ENCODE results near the gene CD226.

Gene CD226

GRCh38 chr18:69947361-69948133, at the start of gene CD226:
CD226 (minus strand) TSS chr18:69947873; CDS start chr18:69947406, 467 bp downstream.
- H3K4me1 ChIP-seq (ENCODE audit: control insufficient read depth, insufficient read depth, low read length, unreplicated experiment) = peaks cover 6% of the 10 kb centered on the region
- no peaks in the 10 kb centered on the region for H3K36me3 ChIP-seq (ENCODE audit: insufficient read depth, low read length)
- H2AFZ ChIP-seq (ENCODE audit: low read length, unreplicated experiment) = no peak within 1 kb of the TSS
- no peak within 1 kb of the TSS for H3K27ac ChIP-seq (ENCODE audit: low read depth, low read length)
- no peaks in the 10 kb centered on the region for H3K79me2 ChIP-seq (ENCODE audit: control insufficient read depth, insufficient read depth, low read length, unreplicated experiment)
- H3K27me3 ChIP-seq (ENCODE audit: insufficient read depth, low read length) = no peaks in the 10 kb centered on the region
- no peak within 1 kb of the TSS for H3K4me3 ChIP-seq (ENCODE audit: low read depth, low read length)

GRCh38 chr18:69996951-69997798, 49.5 kb upstream of the CD226 start:
- H3K27me3 ChIP-seq (ENCODE audit: insufficient read depth, low read length) = no peaks in the 10 kb centered on the region
- H3K27ac ChIP-seq (ENCODE audit: low read depth, low read length) = no peak overlapping the region
- H3K4me3 ChIP-seq (ENCODE audit: low read depth, low read length) = no peak overlapping the region
- H3K4me1 ChIP-seq (ENCODE audit: control insufficient read depth, insufficient read depth, low read length, unreplicated experiment) = no peaks in the 10 kb centered on the region
- H3K36me3 ChIP-seq (ENCODE audit: insufficient read depth, low read length) = peaks cover 4% of the 10 kb centered on the region; the same call in 1 of the 2 replicates
- H2AFZ ChIP-seq (ENCODE audit: low read length, unreplicated experiment) = no peak overlapping the region
- H3K79me2 ChIP-seq (ENCODE audit: control insufficient read depth, insufficient read depth, low read length, unreplicated experiment) = no peaks in the 10 kb centered on the region

- Histone ChIP-seq H3K79me2 (ENCODE audit: control insufficient read depth, insufficient read depth, low read length, unreplicated experiment) (no peaks in the 10 kb centered on the region), H3K4me3 (ENCODE audit: low read depth, low read length) (no peak overlapping the region), H3K27me3 (ENCODE audit: insufficient read depth, low read length) (no peaks in the 10 kb centered on the region), H2AFZ (ENCODE audit: low read length, unreplicated experiment) (no peak overlapping the region), H3K36me3 (ENCODE audit: insufficient read depth, low read length) (peaks cover 4% of the 10 kb centered on the region; the same call in 1 of the 2 replicates), H3K4me1 (ENCODE audit: control insufficient read depth, insufficient read depth, low read length, unreplicated experiment) (no peaks in the 10 kb centered on the region), H3K27ac (ENCODE audit: low read depth, low read length) (no peak overlapping the region)
Measured at GRCh38 chr18:69996417-69996816, 48.7 kb upstream of the CD226 start.

GRCh38 chr18:69995774-69996173, 48.1 kb upstream of the CD226 start:
- Histone ChIP-seq H3K27me3 (ENCODE audit: insufficient read depth, low read length) (no peaks in the 10 kb centered on the region), H3K4me3 (ENCODE audit: low read depth, low read length) (no peak overlapping the region), H2AFZ (ENCODE audit: low read length, unreplicated experiment) (no peak overlapping the region), H3K4me1 (ENCODE audit: control insufficient read depth, insufficient read depth, low read length, unreplicated experiment) (no peaks in the 10 kb centered on the region), H3K27ac (ENCODE audit: low read depth, low read length) (no peak overlapping the region), H3K79me2 (ENCODE audit: control insufficient read depth, insufficient read depth, low read length, unreplicated experiment) (no peaks in the 10 kb centered on the region), H3K36me3 (ENCODE audit: insufficient read depth, low read length) (peaks cover 4% of the 10 kb centered on the region; the same call in 1 of the 2 replicates)

- H3K4me3 ChIP-seq (ENCODE audit: low read depth, low read length) = no peak overlapping the region
- peaks cover 14% of the 10 kb centered on the region; the same call in 1 of the 2 replicates for H3K36me3 ChIP-seq (ENCODE audit: insufficient read depth, low read length)
- H3K27ac ChIP-seq (ENCODE audit: low read depth, low read length) = no peak overlapping the region
- no peaks in the 10 kb centered on the region for H3K27me3 ChIP-seq (ENCODE audit: insufficient read depth, low read length)
- no peaks in the 10 kb centered on the region for H3K4me1 ChIP-seq (ENCODE audit: control insufficient read depth, insufficient read depth, low read length, unreplicated experiment)
- H2AFZ ChIP-seq (ENCODE audit: low read length, unreplicated experiment) = no peak overlapping the region
- no peaks in the 10 kb centered on the region for H3K79me2 ChIP-seq (ENCODE audit: control insufficient read depth, insufficient read depth, low read length, unreplicated experiment)
Measured at GRCh38 chr18:69992776-69993175, 45.1 kb upstream of the CD226 start.

- Histone ChIP-seq H3K27me3 (ENCODE audit: insufficient read depth, low read length) (no peaks in the 10 kb centered on the region), H3K79me2 (ENCODE audit: control insufficient read depth, insufficient read depth, low read length, unreplicated experiment) (no peaks in the 10 kb centered on the region), H3K4me3 (ENCODE audit: low read depth, low read length) (no peak overlapping the region), H3K27ac (ENCODE audit: low read depth, low read length) (no peak overlapping the region), H2AFZ (ENCODE audit: low read length, unreplicated experiment) (no peak overlapping the region), H3K36me3 (ENCODE audit: insufficient read depth, low read length) (peaks cover 14% of the 10 kb centered on the region; the same call in 1 of the 2 replicates), H3K4me1 (ENCODE audit: control insufficient read depth, insufficient read depth, low read length, unreplicated experiment) (no peaks in the 10 kb centered on the region)
Measured at GRCh38 chr18:69987870-69988269, 40.2 kb upstream of the CD226 start.

- Histone ChIP-seq H3K36me3 (ENCODE audit: insufficient read depth, low read length) (peaks cover 13% of the 10 kb centered on the region), H2AFZ (ENCODE audit: low read length, unreplicated experiment) (no peak overlapping the region), H3K27me3 (ENCODE audit: insufficient read depth, low read length) (no peaks in the 10 kb centered on the region), H3K4me1 (ENCODE audit: control insufficient read depth, insufficient read depth, low read length, unreplicated experiment) (no peaks in the 10 kb centered on the region), H3K79me2 (ENCODE audit: control insufficient read depth, insufficient read depth, low read length, unreplicated experiment) (no peaks in the 10 kb centered on the region), H3K4me3 (ENCODE audit: low read depth, low read length) (no peak overlapping the region), H3K27ac (ENCODE audit: low read depth, low read length) (no peak overlapping the region)
Measured at GRCh38 chr18:69985239-69985638, 37.6 kb upstream of the CD226 start.

GRCh38 chr18:69982417-69982816, 34.7 kb upstream of the CD226 start:
- no peak overlapping the region for H3K27ac ChIP-seq (ENCODE audit: low read depth, low read length)
- no peak overlapping the region for H3K4me3 ChIP-seq (ENCODE audit: low read depth, low read length)
- H3K27me3 ChIP-seq (ENCODE audit: insufficient read depth, low read length) = no peaks in the 10 kb centered on the region
- H3K36me3 ChIP-seq (ENCODE audit: insufficient read depth, low read length) = peaks cover 5% of the 10 kb centered on the region
- H2AFZ ChIP-seq (ENCODE audit: low read length, unreplicated experiment) = no peak overlapping the region
- H3K4me1 ChIP-seq (ENCODE audit: control insufficient read depth, insufficient read depth, low read length, unreplicated experiment) = no peaks in the 10 kb centered on the region
- H3K79me2 ChIP-seq (ENCODE audit: control insufficient read depth, insufficient read depth, low read length, unreplicated experiment) = no peaks in the 10 kb centered on the region

- Histone ChIP-seq H3K79me2 (ENCODE audit: control insufficient read depth, insufficient read depth, low read length, unreplicated experiment) (no peaks in the 10 kb centered on the region), H3K36me3 (ENCODE audit: insufficient read depth, low read length) (peaks cover 5% of the 10 kb centered on the region), H3K4me3 (ENCODE audit: low read depth, low read length) (no peak overlapping the region), H3K27me3 (ENCODE audit: insufficient read depth, low read length) (no peaks in the 10 kb centered on the region), H2AFZ (ENCODE audit: low read length, unreplicated experiment) (no peak overlapping the region), H3K27ac (ENCODE audit: low read depth, low read length) (no peak overlapping the region), H3K4me1 (ENCODE audit: control insufficient read depth, insufficient read depth, low read length, unreplicated experiment) (no peaks in the 10 kb centered on the region)
Measured at GRCh38 chr18:69981948-69982347, 34.3 kb upstream of the CD226 start.

GRCh38 chr18:69980982-69981804, 33.5 kb upstream of the CD226 start:
- Histone ChIP-seq H3K27me3 (ENCODE audit: insufficient read depth, low read length) (no peaks in the 10 kb centered on the region), H3K4me3 (ENCODE audit: low read depth, low read length) (no peak overlapping the region), H3K36me3 (ENCODE audit: insufficient read depth, low read length) (peaks cover 5% of the 10 kb centered on the region), H3K79me2 (ENCODE audit: control insufficient read depth, insufficient read depth, low read length, unreplicated experiment) (no peaks in the 10 kb centered on the region), H3K27ac (ENCODE audit: low read depth, low read length) (no peak overlapping the region), H3K4me1 (ENCODE audit: control insufficient read depth, insufficient read depth, low read length, unreplicated experiment) (no peaks in the 10 kb centered on the region), H2AFZ (ENCODE audit: low read length, unreplicated experiment) (no peak overlapping the region)

Measured in ACC112 (cell line).